ENCODE data around the gene PF4V1. TPM values are rescaled to one million over a fixed set of nuclear protein-coding genes. Genes with fewer than 3 reads are reported as not detected.

The PF4V1 gene, protein sequence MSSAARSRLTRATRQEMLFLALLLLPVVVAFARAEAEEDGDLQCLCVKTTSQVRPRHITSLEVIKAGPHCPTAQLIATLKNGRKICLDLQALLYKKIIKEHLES
- total RNA-seq, result not detected
- long read RNA-seq, result 0 reads

DNA sequence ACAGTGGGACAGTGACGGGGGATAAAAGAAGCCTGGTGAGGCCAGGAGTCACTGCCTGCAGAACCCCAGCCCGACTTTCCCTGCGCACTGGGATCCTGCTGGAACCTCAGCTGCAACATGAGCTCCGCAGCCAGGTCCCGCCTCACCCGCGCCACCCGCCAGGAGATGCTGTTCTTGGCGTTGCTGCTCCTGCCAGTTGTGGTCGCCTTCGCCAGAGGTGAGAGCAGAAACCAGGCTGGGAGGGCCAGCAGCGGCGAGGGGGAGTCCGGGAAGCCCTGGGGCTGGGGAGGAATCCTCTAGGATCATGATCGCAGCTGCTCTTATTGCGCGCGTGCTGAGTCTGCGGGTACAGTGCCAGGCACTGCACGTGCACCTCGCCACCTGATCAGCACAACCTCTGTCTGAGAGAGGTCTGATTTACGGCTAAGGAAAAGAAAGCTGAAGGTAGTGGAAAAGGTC lies at the start of gene PF4V1:
TSS of gene PF4V1 (plus strand) at position 51 of the 459 bp plus-strand sequence. CDS start at position 118, 67 bp downstream.
- DNase-seq (ENCODE audit: low spot score), result no peak

DNA sequence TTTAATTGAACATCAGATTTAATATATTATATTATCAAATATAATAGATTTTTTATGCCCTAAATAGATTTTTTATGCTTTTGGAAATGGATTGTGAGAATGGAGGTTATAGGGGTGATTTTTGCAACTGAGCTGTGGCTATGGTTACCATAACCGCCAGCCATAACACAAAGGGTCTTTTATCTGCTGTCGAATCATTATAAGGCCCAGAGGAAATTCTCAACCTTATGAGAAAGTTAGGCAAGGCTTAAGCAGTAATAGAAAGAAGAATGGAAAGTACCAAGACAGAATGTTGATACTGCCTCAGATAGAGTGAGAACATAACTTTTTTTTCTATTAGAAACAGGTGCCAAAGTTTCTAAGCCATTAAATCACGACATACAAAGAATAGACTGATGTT lies 42.9 kb upstream of the PF4V1 start:
- DNase-seq (ENCODE audit: low spot score), result no peak

DNA sequence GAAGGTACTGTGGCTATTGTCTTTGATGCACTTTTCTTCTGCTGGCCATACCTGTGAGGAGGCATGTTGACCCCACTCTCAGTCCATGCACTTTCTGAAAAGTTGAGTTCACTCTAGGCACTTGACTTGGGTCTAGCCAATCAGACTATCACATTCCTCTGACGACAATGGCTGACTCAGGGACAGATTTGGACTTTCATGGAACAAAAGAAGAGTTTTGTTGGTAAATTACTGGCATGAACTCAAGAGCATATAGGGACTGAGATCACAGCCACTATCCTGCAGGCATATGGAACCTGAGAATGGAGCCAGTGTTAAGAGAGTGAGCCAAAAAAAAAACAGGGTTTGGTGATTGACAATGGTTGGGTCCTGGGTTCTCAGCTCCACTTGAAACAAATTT lies 41.3 kb upstream of the PF4V1 start:
- DNase-seq (ENCODE audit: low spot score), result no peak

DNA sequence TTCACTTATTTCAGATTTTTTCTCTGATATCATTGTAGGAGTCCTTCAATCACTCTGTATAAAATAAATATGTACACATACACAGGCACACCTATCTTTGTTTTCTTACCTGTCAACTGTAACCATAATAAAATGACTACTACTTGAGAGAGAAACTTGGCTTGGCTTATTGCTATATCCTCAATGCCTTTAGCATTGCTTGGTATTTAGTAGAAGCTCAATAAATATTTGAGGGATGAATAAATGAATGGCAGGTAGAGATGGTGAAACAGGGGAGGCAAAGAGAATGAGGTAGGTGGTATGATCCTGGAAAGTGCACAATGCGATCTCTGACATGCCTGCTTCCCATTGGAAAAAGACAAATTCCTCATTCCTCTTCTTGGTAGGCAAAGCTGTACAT lies 38.4 kb upstream of the PF4V1 start:
- DNase-seq (ENCODE audit: low spot score), result no peak

DNA sequence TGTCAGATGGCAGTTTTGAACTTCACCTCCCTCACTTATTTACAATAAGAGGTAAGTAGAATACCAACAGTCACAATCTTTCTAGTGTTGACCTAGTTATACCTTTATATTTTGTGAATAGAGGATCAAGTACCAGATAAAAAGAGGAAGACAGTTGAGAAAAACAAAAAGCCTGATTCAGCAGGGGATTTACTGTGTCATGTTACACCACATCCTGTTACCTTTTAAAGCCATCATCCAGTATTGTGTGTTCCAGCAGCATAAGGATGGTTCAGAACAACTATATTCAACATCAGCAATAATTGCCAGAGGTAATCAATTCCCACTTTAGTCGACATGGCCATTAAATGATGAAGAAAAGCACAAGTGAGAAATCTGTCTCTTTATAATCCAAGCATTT lies 38.0 kb upstream of the PF4V1 start:
- DNase-seq (ENCODE audit: low spot score), result no peak

DNA sequence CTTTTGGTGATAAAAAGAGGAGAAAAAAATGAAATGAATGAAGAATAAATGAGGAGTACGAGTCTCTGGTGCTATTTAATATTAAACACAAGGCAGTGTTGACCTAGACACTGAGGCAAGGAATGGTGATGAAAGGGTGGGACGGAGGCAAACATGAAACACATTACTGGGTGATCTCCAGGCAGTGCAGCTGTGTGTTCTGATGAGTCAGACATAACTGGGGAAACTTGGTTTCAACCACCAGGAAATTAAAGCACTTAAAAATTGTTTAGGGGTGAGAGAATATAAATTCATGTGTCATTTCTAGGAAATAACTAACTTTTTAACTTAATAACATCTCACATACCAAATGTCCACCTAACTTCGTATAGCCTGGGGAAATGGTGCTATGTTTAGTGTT lies 36.3 kb upstream of the PF4V1 start:
- DNase-seq (ENCODE audit: low spot score), result no peak

DNA sequence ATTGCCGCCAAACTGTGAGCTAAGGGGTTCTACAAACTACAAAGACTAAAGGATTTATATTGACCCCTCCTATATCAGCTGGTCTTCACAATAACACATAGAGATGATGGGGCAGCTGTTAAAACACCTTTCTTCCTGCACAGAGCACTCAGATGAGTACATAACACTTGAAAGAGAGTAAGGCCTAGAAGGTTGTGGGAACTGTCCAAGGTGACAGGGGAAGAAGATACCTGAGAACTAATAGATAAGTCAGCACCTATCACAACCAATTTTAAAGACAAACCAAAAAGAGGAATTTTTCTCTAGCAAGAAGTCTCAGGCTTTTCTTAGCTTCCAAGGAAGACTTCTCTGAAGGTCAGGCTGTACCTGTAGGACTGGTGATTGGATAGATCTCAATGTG lies 35.8 kb upstream of the PF4V1 start:
- DNase-seq (ENCODE audit: low spot score), result no peak

DNA sequence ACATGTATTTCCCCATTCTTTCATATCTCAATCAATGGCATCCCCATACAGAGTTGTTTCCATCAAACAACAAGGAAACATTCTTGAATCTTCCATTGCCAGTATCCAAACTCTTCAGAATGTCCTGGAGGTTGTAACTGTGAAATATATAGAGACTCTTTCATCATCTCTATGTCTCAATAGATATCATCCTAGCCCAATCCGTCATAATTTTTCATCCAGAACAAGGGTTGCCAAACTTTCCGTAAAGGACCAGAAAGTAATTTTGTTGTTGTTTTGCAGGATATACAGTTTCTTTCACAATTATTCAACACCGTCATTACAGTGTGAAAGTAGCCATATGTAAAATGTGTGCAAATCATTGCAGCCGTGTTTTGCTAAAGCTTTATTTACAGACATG lies 31.8 kb upstream of the PF4V1 start:
- DNase-seq (ENCODE audit: low spot score), result no peak

DNA sequence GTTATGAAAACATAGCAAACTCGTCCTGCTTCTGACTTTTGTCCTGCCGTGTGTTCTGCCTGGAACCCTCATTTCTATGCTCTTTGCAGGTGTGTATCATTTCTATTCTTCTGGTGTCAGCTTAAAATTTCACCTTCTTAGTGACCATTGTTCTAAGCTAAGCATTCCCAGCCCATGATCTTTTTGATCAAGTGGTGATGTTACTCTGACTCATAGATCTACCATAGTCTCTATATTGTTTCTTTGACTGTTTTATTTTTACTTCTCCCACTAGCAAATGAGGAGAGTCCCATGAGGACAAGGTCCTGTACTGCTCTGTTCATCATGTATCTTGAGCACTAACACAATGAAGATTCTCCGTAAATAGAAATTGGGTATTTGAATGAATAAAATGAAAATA lies 30.7 kb upstream of the PF4V1 start:
- DNase-seq (ENCODE audit: low spot score), result no peak

DNA sequence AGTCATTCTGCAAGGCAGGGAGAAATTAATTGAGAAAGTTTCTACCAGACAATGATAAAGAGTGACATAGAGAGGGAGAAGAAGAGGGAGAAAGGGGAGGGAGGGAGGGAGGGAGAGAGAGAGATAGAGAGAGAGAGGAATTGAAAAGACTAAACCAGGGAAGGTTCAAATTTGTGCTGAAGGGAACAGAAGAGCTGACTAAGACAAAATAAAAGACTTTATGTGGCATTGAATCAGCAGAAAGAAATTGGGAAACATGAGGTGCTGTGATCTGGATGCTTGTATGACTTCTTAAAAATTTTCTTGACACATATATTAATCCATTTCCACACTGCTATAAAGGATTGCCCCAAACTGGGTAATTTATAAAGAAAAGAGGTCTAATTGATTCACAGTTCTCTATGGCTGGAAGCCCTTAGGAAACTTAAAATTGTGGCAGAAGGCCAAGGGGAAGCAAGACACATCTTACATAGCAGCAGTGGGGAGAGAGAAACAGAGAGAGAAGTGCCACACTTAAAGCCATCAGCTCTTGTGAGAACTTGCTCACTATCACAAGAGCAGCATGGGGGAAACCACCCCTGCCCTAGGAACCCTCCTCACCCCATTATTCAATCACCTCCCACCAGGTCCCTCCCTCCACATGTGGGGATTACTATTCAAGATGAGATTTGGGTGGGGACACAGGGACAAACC lies 30.1 kb upstream of the PF4V1 start:
- no peak for DNase-seq (ENCODE audit: low spot score)

DNA sequence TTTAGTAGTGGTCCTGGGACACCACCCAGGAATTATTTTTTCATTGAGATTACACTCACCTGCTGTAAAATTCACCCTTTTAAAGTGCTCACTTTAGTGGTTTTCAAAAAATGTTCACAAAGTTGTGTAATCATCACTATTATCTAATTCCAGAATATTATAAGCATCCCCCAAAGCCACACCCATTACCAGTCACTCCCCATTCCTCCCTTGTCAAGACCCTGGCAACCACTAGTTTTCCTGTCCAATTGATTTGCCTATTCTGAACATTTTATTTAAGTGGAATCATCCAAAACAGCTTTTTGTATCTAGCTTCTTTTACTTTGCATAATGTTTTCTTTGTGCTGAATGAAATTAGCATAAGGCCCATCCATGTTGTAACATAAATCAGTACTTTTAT lies 29.3 kb upstream of the PF4V1 start:
- DNase-seq (ENCODE audit: low spot score), result no peak

DNA sequence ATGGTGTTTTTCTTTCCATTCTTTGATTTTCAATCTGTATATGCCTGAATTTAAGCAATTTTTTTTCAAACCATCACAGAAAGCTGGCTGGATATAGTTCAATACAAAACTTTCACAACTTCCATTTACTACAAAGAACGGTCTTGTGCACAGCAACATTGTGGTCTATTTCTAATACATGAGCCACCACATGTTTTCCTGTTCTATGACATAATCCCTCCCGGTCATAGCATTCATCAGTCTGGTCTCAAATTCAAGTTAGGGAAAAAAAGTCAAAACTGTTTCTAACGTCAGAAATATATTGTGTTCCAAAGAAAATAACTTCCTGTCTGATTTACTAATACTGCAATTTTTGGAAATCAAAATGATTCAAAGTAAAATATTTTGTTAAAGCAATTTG lies 24.1 kb upstream of the PF4V1 start:
- no peak for DNase-seq (ENCODE audit: low spot score)

DNA sequence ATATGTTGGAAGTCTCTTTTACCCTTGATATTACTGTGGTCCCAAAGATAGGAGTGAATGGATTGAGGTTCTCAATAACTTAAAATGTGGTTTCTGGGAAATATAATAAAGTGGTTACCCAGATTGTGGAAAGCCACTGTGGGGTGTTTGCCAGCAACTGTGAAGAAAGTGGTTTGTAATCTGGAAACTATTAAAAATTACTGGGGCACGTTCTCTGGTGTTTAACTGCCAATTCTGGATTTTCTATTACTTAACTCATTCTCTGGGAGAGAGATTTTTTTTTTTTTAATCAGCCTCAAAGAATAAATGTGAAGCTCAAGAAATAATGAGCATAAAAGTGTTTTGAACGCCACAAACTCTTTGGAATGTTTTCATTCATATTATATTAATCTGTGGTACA lies 21.5 kb upstream of the PF4V1 start:
- no peak for DNase-seq (ENCODE audit: low spot score)

DNA sequence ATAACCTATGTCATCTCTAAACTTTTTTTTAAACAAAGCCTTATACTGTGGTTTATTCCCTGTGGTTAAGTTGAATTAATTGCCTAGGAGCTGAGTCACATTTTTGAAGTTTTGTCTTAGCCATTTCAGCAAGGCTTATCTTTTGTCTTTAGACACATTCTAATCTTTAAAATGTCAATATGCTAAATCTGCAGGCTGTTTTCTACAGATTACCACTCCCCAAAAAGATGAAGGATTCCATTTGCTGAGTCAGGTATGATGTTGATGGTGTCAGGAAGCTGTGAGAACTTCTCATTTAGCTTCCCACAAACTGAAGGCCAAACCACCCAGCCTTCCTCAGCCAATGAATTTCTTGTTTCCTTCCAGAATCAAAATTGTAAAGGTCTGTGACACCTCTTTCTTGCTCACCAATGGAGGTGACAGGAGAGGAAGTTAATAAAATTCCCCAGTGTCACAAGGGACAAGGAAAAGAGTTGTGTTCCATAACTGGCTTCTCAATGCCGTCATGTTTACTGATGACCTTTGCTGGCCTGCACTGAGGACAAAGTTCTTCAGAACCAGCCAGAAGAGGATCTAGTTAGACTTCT lies 20.4 kb upstream of the PF4V1 start:
- DNase-seq (ENCODE audit: low spot score), result no peak

DNA sequence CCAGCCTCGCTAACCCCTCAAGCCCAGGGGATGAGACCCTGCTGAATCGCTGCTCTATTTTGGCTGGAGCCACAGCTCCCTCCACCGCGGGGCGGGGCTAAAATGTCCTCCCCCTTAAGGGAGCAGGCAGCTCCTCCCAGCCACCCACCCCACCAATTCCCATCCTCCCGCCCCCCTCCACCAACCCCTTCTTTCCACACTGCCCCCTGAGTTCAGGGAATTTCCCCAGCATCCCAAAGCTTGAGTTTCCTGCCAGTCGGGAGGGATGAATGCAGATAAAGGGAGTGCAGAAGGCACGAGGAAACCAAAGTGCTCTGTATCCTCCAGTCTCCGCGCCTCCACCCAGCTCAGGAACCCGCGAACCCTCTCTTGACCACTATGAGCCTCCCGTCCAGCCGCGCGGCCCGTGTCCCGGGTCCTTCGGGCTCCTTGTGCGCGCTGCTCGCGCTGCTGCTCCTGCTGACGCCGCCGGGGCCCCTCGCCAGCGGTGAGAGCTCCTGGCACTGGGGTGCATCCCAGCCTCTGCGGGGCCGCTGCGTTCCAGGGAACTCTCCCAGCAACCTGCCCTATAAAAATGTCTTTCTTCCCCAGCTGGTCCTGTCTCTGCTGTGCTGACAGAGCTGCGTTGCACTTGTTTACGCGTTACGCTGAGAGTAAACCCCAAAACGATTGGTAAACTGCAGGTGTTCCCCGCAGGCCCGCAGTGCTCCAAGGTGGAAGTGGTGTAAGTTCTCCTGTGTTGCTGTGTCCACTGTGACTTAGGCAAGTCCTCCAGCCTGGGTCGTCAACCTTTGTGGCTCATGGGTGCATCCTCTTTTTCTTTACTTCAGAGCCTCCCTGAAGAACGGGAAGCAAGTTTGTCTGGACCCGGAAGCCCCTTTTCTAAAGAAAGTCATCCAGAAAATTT lies 16.5 kb upstream of the PF4V1 start, which contains the start of gene CXCL6:
TSS of gene CXCL6 (plus strand) at position 306 of the 907 bp plus-strand sequence. CDS start at position 379, 73 bp downstream.
- DNase-seq (ENCODE audit: low spot score), result no peak

DNA sequence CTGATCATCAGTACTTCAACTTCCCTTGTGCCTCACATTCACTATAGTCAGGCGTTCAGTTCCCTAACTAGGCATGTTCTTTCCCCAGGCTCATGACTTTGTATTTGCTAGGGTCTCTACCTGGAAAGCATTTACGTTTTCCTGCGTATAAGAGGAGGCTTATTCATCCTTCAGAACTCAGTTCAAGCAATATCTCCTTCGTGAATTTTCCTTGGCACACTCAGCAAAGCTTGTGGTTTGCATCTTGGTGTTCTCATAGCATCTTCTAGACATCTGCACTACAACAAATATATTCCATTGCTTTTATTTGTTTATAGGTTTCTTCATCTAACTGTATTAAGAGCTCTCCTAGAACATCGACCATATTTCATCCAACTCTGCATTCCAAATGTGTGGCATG lies 14.0 kb upstream of the PF4V1 start:
- no peak for DNase-seq (ENCODE audit: low spot score)

DNA sequence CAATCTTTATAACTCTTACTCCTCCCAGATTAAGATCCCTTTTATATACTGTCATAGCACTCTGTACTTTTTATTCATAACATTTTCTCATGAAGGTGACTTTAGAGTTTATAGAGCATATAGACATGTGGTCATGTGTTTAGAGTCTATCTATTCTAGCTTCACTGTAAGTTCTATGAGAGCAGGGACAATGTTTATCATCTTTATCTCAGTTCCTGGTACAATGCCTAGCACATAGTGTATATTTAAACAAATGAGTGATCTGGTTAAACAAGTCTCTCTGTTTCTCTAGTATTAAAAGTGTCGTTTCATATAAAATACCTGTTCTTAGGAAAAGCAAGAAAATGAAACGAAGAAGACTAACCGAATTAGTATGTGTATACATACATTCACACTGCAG lies 13.4 kb upstream of the PF4V1 start:
- no peak for DNase-seq (ENCODE audit: low spot score)

DNA sequence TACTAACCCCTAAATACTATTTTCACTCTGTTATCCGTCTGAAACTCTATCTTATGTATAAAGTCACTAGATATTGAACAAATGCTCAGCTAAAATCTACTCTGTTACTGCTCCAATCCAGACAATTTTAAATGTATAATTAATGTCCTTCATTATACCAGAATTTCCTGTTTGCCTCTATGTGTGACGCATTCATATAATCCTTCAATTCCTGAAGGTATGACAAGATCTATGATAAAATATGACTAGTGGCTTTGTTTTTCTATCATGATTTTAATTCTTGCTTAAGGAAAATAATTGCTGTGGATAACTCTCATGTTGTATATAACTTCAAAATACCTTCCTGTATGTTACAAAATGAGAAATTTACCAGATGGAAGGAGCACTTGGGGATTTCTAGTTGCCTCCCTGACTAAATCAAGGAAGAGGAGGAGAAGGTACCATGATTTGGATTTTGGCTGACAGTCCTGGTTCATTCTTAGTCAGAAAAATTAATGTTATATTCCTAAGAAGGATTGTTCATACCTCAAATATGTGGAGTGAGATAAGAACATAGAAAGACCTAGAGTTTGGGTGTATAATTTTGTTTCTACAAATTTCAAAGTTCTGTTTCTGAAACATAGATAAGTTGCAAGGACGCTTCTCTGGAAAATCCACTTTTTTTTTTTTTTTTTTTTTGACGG lies 11.7 kb upstream of the PF4V1 start:
- DNase-seq (ENCODE audit: low spot score), result no peak

DNA sequence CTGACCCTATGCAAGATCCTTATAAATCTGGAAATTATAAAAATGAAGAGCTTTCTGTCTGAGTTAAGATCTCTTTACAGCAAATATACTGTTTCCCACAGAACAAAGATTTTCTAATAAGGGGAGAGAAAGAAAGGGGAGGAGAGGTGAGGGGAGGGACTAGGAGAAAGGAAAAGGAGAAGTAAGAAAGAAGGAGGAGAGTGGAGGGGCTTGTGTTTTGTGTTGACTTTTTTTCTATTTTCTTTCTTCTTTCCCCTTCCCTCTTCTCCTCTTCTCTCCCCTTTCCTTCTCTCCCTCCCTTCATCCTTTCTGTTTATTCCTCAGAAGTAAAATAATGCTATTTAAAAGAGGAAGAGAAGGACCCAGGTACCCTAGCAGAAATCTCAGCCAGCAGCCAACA lies 10.4 kb upstream of the PF4V1 start:
- DNase-seq (ENCODE audit: low spot score), result no peak

DNA sequence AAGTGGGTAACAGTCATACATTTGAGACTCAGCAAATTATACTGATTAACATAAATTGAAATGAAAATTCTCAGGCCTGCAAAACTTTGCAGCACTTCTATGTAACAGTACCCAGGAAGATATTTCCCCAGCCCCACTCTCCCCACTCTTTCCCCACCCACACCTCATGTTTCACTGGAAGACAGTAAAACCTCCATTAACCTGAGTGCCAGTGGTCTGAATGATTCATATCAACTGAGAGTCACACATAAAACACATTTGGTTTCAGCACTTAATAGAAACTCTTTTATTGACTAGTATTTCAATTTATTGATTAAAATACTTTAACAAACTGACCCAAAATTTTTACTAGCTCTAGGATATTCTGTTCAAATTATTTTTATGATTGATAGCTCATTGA lies 9.7 kb upstream of the PF4V1 start:
- no peak for DNase-seq (ENCODE audit: low spot score)

DNA sequence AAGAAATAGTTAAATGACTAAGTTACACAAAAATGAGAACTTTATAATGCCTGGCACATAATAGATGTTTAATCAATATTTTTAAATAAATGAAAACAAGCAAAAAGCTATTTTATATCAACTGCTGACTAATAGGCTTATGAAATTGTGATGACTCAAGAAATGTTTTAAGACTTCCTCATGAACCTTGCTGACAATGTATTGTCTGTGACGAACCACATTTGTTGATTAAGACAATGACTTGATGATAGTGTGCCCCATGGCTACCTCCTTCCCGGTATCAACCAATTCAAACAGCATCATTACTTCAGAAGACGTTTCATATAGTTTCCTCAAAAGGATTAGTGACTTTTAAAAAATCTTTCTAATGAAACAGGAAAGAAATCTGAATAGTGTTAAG lies 8.8 kb upstream of the PF4V1 start:
- no peak for DNase-seq (ENCODE audit: low spot score)
